Upper lobe of left lung (tissue), 6 donors: ENCODE results near the gene INSM2. TPM values are rescaled to one million over a fixed set of nuclear protein-coding genes. Genes with fewer than 3 reads are reported as not detected.

Experiments used
- ATAC-seq, 2 donors: fragments of 200-7000 bp; cut with Tn5 transposase; one replicate each; pipeline ENCODE4 v1.9.1; 2022; ENCODE audit warnings: mild to moderate bottlenecking in 2 of 2, moderate library complexity in 2 of 2; ENCODE audit not compliant: low FRiP score in 2 of 2
- DNase-seq, 2 donors: peaks; one replicate each; pipeline ENCODE4 v3.0.0-alpha.2; 2019 to 2020
- H3K27ac ChIP-seq, 4 donors: fragments of 200-600 bp; sonication (generic); one replicate each; pipeline ENCODE4 v1.5.1; 2016 to 2019
- H3K27me3 ChIP-seq, 4 donors: fragments of 200-600 bp; sonication (generic); one replicate each; pipeline ENCODE4 v1.5.1; 2017 to 2019
- H3K36me3 ChIP-seq, 4 donors: fragments of 200-600 bp; sonication (generic); one replicate each; pipeline ENCODE4 v1.5.1; 2016 to 2019
- H3K4me1 ChIP-seq, 4 donors: fragments of 200-600 bp; sonication (generic); one replicate each; pipeline ENCODE4 v1.5.1; 2018 to 2019
- H3K4me3 ChIP-seq, 4 donors: fragments of 200-600 bp; sonication (generic); one replicate each; pipeline ENCODE4 v1.5.1; 2017 to 2019; ENCODE audit warnings: mild to moderate bottlenecking in 2 of 4, moderate library complexity in 1 of 4
- H3K9me3 ChIP-seq, 4 donors: fragments of 200-600 bp; sonication (generic); one replicate each; pipeline ENCODE4 v1.5.1; 2018 to 2019
- EP300 ChIP-seq, 4 donors: sonication (generic); formaldehyde crosslinking; IDR thresholded peaks; one replicate each; pipeline ENCODE4 v1.5.1; 2017; ENCODE audit warnings: antibody characterized with exemption in 4 of 4, control low read depth in 2 of 4
- POLR2A ChIP-seq, 4 donors: fragments of 450-650 bp; IDR thresholded peaks; one replicate each; pipeline ENCODE4 v1.5.1; 2016 to 2017; ENCODE audit warnings: antibody characterized with exemption in 4 of 4, mild to moderate bottlenecking in 2 of 4
- POLR2AphosphoS5 ChIP-seq, 2 donors: sonication (generic); formaldehyde crosslinking; IDR thresholded peaks; one replicate each; pipeline ENCODE4 v1.5.1; 2017; ENCODE audit warnings: antibody characterized with exemption in 2 of 2
- WGBS, 2 donors: methylation state at CpG; one replicate each; pipeline ENCODE4 v1.1.5; 2017 to 2018; 5-methylcytosine and 5-hydroxymethylcytosine counted together
- total RNA-seq, 6 donors: library from RNA; depleted of rRNA in 4 of 6; stranded (reverse); fragments of >200 nt in 4 of 6; gene quantifications; one replicate each; pipeline versions ENCODE4 v1.1.0 to v1.2.1, GENCODE V29; 2016 to 2021
- TF ChIP-seq, protein P1 (sequence below), 6 experiments: fragments of 450-650 bp in 4 of 6; fragments of 200-600 bp in 2 of 6; sonication (generic) in 2 of 6; IDR thresholded peaks; one replicate each; pipeline ENCODE4 v1.5.1; 2016 to 2019; ENCODE audit warnings: antibody characterized with exemption in 6 of 6
- donor health status: DM: no; HTN: no; CAD: no; lungs with moderate emphysema.
- donor health status: DM: no; HTN: yes; CAD: no; lungs with severe emphysema.

The INSM2 gene, protein sequence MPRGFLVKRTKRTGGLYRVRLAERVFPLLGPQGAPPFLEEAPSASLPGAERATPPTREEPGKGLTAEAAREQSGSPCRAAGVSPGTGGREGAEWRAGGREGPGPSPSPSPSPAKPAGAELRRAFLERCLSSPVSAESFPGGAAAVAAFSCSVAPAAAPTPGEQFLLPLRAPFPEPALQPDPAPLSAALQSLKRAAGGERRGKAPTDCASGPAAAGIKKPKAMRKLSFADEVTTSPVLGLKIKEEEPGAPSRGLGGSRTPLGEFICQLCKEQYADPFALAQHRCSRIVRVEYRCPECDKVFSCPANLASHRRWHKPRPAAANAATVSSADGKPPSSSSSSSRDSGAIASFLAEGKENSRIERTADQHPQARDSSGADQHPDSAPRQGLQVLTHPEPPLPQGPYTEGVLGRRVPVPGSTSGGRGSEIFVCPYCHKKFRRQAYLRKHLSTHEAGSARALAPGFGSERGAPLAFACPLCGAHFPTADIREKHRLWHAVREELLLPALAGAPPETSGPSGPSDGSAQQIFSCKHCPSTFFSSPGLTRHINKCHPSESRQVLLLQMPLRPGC
- under 1 TPM in 4 of 6 donors, not detected in 2; 0.14 to 0.39 (median 0.24) TPM for total RNA-seq

DNA sequence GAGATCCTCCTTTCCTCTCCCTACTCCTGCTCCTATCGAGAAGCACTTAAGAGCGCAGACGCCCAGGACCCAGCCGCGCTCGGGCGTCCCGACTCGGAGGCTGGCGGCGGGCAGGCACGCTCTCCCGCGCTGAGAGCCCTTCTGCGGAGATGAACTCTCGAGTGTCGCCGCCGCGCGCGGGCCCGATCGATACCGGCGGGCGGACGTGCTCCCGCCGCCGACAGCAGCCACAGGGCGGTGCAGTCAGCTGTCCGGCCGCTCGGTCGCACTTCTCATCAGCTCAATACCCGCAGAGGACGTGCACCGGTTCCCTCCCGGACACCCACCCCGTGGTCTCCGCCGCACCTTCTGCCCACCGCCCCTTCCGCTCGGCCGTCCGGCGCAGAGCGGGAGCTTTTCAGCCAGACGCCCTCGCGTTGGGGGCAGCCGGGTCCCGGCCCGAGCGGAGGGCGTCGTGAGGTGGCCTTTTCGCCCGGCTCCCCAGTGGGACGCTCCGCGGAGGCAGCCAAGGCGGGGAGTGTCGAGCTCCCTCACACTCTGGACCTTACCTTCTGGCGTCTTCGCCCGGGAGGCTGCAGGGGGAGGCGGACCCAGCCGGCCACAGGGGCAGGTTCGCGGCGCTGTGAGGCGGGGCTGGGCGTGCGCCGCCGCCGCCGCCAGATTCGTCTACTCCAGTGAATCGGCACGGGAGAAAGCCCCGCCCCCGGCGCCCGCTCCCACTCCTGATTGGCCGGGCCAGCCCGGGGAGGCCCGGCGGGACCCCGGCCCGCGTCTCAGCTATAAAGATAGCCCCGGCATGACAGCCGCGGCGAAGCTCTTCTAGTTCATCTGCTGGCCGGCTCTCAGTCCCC is at the start of gene INSM2:
TSS of gene INSM2 (plus strand) at position 808 of the 851 bp plus-strand sequence. CDS start 89 bp downstream, outside the sequence.
- peaks cover 0 to 36% (median 22%) of the 10 kb centered on the region in 4 donors for H3K27me3 ChIP-seq
- ATAC-seq = peak in 1 of 2 donors; percentile 78

DNA sequence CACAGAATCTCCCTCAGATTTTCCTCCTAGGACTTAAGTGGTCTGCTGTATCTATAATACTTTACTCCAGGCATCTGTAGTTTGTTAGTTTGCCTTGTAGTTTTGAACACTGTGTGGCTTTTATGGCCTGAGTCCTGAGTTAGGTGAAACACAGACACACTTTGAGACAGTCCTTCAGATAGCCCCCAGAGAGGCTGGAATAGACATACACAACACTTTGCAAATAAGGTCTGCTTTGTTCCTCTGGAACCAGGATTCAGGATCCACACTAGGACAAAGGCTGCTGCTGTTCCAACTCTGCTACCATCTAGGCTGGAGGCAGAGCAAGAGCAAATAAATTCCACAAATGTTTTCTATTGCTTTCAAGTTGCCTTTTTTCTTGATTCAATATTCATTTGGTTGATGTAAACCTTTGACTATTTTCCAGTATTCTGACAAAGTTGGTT is 41.4 kb upstream of the INSM2 start:
- Histone ChIP-seq H3K27me3 (no peaks in the 10 kb centered on the region), H3K4me3 (no peak overlapping the region), H3K27ac (no peak overlapping the region), H3K4me1 (no peaks in the 10 kb centered on the region), H3K36me3 (no peaks in the 10 kb centered on the region), H3K9me3 (peaks cover 0 to 15% (median 7%) of the 10 kb centered on the region in 4 donors)
- DNase-seq (no peak), ATAC-seq (no peak)
- TF ChIP-seq EP300 (IDR thresholded peaks at IDR 0.05) = no peak
- no peak for TF ChIP-seq POLR2AphosphoS5 (IDR thresholded peaks at IDR 0.05)
- no peak for TF ChIP-seq POLR2A (IDR thresholded peaks at IDR 0.05)
- TF ChIP-seq, protein P1, sequence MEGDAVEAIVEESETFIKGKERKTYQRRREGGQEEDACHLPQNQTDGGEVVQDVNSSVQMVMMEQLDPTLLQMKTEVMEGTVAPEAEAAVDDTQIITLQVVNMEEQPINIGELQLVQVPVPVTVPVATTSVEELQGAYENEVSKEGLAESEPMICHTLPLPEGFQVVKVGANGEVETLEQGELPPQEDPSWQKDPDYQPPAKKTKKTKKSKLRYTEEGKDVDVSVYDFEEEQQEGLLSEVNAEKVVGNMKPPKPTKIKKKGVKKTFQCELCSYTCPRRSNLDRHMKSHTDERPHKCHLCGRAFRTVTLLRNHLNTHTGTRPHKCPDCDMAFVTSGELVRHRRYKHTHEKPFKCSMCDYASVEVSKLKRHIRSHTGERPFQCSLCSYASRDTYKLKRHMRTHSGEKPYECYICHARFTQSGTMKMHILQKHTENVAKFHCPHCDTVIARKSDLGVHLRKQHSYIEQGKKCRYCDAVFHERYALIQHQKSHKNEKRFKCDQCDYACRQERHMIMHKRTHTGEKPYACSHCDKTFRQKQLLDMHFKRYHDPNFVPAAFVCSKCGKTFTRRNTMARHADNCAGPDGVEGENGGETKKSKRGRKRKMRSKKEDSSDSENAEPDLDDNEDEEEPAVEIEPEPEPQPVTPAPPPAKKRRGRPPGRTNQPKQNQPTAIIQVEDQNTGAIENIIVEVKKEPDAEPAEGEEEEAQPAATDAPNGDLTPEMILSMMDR (IDR thresholded peaks at IDR 0.05) = no peak

More for the DNA sequence above, at the start of gene INSM2:
- Histone ChIP-seq H3K9me3 (no peaks in the 10 kb centered on the region), H3K4me3 (peak within 1 kb of the TSS; percentile 48 to 63 (median 53)), H3K27ac (no peak within 1 kb of the TSS), H3K4me1 (peaks cover 21 to 30% (median 28%) of the 10 kb centered on the region in 4 donors), H3K36me3 (peaks cover 0 to 5% (median 0%) of the 10 kb centered on the region in 4 donors)
- 0 to 5% methylated on average over 19 to 40 of the region's 100 CpGs for WGBS, 2 donors
- TF ChIP-seq POLR2A (IDR thresholded peaks at IDR 0.05) = no peak
- TF ChIP-seq POLR2AphosphoS5 (IDR thresholded peaks at IDR 0.05) = no peak
- TF ChIP-seq, protein P1 (IDR thresholded peaks at IDR 0.05) = no peak
- TF ChIP-seq EP300 (IDR thresholded peaks at IDR 0.05) = no peak
- peak; percentile 45 to 93 for DNase-seq

DNA sequence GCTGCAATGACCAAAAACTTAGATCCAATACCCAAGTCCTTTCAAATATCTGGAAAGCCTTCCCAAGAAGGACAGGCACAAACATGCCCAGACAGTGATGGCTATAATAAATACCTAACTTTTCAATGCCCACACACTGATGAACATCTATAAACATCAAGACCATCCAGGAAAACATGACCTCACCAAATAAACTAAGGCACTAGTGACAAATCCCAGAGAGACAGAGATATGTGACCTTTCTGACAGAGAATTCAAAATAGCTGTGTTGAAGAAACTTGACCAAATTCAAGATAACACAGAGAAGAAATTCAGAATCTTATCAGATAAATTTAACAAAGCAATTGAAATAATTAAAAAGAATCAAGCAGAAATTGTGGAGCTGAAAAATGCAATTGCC is 38.7 kb upstream of the INSM2 start:
- H3K27ac ChIP-seq = no peak overlapping the region
- TF ChIP-seq, protein P1 (IDR thresholded peaks at IDR 0.05) = no peak
- TF ChIP-seq POLR2A (IDR thresholded peaks at IDR 0.05) (no peak), EP300 (IDR thresholded peaks at IDR 0.05) (no peak), POLR2AphosphoS5 (IDR thresholded peaks at IDR 0.05) (no peak)
- H3K9me3 ChIP-seq = peaks cover 0 to 15% (median 7%) of the 10 kb centered on the region in 4 donors
- H3K27me3 ChIP-seq = no peaks in the 10 kb centered on the region
- ATAC-seq (no peak), DNase-seq (no peak)
- no peaks in the 10 kb centered on the region for H3K4me1 ChIP-seq
- no peak overlapping the region for H3K4me3 ChIP-seq
- no peaks in the 10 kb centered on the region for H3K36me3 ChIP-seq

DNA sequence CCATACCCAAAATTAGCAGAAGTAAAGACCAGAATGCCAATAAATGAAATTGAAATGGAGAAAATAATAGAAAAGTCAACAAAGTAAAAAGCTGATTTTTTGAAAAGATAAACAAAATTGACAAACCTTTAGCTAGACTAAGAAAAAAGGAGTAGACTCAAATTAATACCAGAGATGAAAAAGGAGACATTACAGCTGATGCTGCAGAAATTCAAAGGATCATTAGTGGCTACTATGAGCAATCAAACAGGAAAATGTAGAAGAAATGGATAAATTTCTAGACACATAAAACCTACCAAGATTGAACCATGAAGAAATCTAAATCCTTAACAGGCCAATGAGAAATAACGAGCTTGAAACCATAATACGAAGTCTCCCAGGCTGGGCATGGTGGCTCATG is 34.8 kb upstream of the INSM2 start:
- DNase-seq (no peak), ATAC-seq (no peak)
- TF ChIP-seq EP300 (IDR thresholded peaks at IDR 0.05) = no peak
- TF ChIP-seq POLR2A (IDR thresholded peaks at IDR 0.05) = no peak
- TF ChIP-seq, protein P1 (IDR thresholded peaks at IDR 0.05) = no peak
- TF ChIP-seq POLR2AphosphoS5 (IDR thresholded peaks at IDR 0.05) = no peak
- H3K27ac ChIP-seq = no peak overlapping the region
- H3K9me3 ChIP-seq = no peaks in the 10 kb centered on the region
- H3K4me1 ChIP-seq = no peaks in the 10 kb centered on the region
- no peak overlapping the region for H3K4me3 ChIP-seq
- WGBS, 2 donors = 91 to 92% methylated on average over 2 of the region's 2 CpGs
- no peaks in the 10 kb centered on the region for H3K27me3 ChIP-seq
- H3K36me3 ChIP-seq = no peaks in the 10 kb centered on the region
